RWPE1 (cell line): ENCODE results near the gene CFAP157.

Experiments used
- CTCF ChIA-PET: fragments of 350-600 bp; sonication (Branson Sonifier 250); formaldehyde crosslinking; extraction: SDS; loops from one replicate; lab custom pipeline; 2021; lab: Yijun Ruan, JAX
- POLR2A ChIA-PET: fragments of 400-600 bp; formaldehyde crosslinking; extraction: SDS; loops from one replicate; lab custom pipeline; 2020; ENCODE audit warnings: antibody characterized with exemption; ENCODE audit not compliant: low non-redundant PET; lab: Yijun Ruan, JAX
- DNase-seq: peaks from one replicate; pipeline ENCODE4 v3.0.0; 2012; ENCODE audit warnings: low spot score
- H3K27ac ChIP-seq: fragments of 450-650 bp; 2 replicates; pipeline ENCODE4 v1.5.1; 2017
- CTCF ChIP-seq: fragments of 450-650 bp; conservative IDR thresholded peaks from 2 replicates; pipeline ENCODE4 v1.5.1; 2017; ENCODE audit warnings: low read depth, mild to moderate bottlenecking

The CFAP157 gene

GRCh38 chr9:127742435-127743088, 35.8 kb downstream of the CFAP157 start:
- DNase-seq: peak; percentile 71
- TF ChIP-seq CTCF: no peak
- peak overlapping the region; percentile 98 for H3K27ac ChIP-seq
- ChIA-PET POLR2A (no interaction called here), CTCF (interaction anchor here (0.6 to 1.1 kb wide), 2 partner anchors 8 to 43 kb away, joined by 3 to 9 read pairs; partner anchors contain the start of genes CDK9 and TOR2A)

- no peak for DNase-seq
- no peak overlapping the region; the same call in 1 of the 2 replicates for H3K27ac ChIP-seq
- no peak for TF ChIP-seq CTCF
- POLR2A ChIA-PET: no interaction called here
- CTCF ChIA-PET: interaction anchor here (0.6 to 2.3 kb wide), 4 partner anchors 10 to 1039 kb away, joined by 3 to 10 read pairs (median 3); partner anchors contain the start of genes AK1 and TOR2A
These were observed 37.8 kb downstream of the CFAP157 start for GRCh38 chr9:127744398-127745110.

GRCh38 chr9:127746959-127747569, 40.3 kb downstream of the CFAP157 start:
- POLR2A ChIA-PET: no interaction called here
- no peak for DNase-seq
- no peak for TF ChIP-seq CTCF
- no peak overlapping the region for H3K27ac ChIP-seq
- CTCF ChIA-PET: interaction anchor here (0.6 to 0.7 kb wide), 2 partner anchors 165 to 239 kb away, joined by 3 read pairs; no protein-coding TSS in a partner anchor

GRCh38 chr9:127749090-127749787, 42.5 kb downstream of the CFAP157 start:
- ChIA-PET CTCF (no interaction called here), POLR2A (no interaction called here)
- TF ChIP-seq CTCF: no peak
- H3K27ac ChIP-seq: no peak overlapping the region
- DNase-seq: no peak

GRCh38 chr9:127751269-127752054, 44.7 kb downstream of the CFAP157 start:
- peak; percentile 65 for DNase-seq
- CTCF ChIA-PET: no interaction called here
- no peak for TF ChIP-seq CTCF
- H3K27ac ChIP-seq: no peak overlapping the region
- POLR2A ChIA-PET: interaction anchor here (0.5 kb wide), 2 partner anchors 11 to 28 kb away, joined by 3 to 5 read pairs; no protein-coding TSS in a partner anchor
